GM12891 (cell line): Measurements from ENCODE around the gene NSUN2.

Experiments
- PAX5 ChIP-seq: IDR thresholded peaks from 2 replicates; pipeline ENCODE4 v1.6.1; 2011; ENCODE audit warnings: low read length, moderate library complexity, mild to moderate bottlenecking; ENCODE audit not compliant: insufficient read depth, severe bottlenecking
- POLR2A ChIP-seq: IDR thresholded peaks from 2 replicates; pipeline ENCODE4 v1.6.1; 2011; ENCODE audit warnings: low read depth, low read length, control low read depth
- POLR2AphosphoS5 ChIP-seq: IDR thresholded peaks from 2 replicates; pipeline ENCODE4 v1.6.1; 2011; ENCODE audit warnings: low read depth, low read length, control low read depth
- SPI1 ChIP-seq: IDR thresholded peaks from 2 replicates; pipeline ENCODE4 v1.6.1; 2011; ENCODE audit warnings: low read depth, low read length, control low read depth
- TAF1 ChIP-seq: IDR thresholded peaks from 2 replicates; pipeline ENCODE4 v1.6.1; 2011; ENCODE audit warnings: low read depth, low read length, control low read depth

DNA sequence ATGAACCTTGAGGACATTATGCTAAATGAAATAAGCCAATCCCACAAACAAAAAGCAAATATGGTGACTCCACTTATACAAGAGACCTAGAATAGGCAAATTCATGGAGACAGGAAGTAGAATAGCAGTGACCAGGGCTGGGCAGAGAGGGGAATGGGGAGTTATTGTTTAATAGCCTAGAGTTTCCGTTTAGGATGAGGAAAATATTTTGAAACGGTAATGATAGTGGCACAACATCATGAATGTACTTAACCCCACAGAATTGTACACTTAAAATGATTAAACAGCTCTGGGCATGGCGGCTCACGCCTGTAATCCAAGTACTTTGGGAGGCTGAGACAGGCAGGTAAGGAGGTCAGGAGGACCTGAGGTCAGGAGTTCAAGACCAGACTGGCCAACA is 65.8 kb downstream of the NSUN2 start:
- no peak for TF ChIP-seq POLR2AphosphoS5
- no peak for TF ChIP-seq SPI1
- no peak for TF ChIP-seq POLR2A
- no peak for TF ChIP-seq TAF1
- TF ChIP-seq PAX5 = no peak
